Measurements from ENCODE around the gene TTLL11. TPM values are rescaled to one million over a fixed set of nuclear protein-coding genes. Genes with fewer than 3 reads are reported as not detected.

Gene TTLL11
- polyA plus RNA-seq, 1 donor (not counting 4 experiments of a cell fraction or from before 2014, with no cell fraction given): 8.0 TPM

GRCh38 chr9:122008559-122008958 is 84.5 kb downstream of the TTLL11 start:
- no peak overlapping the region for H3K27ac ChIP-seq (ENCODE audit: control insufficient read depth, insufficient read depth, low read length)
- no peak for TF ChIP-seq CTCF (optimal IDR thresholded peaks at IDR 0.05 in 1 of 3, IDR thresholded peaks at IDR 0.05 in 1 of 3, conservative IDR thresholded peaks at IDR 0.05 in 1 of 3; ENCODE audit: extremely low read depth in 1 of 3, insufficient read depth in 2 of 3, low read length in 3 of 3)
- H3K4me3 ChIP-seq (ENCODE audit: control insufficient read depth in 2 of 3, extremely low read depth in 1 of 3, insufficient read depth in 2 of 3, low read depth in 1 of 3, low read length in 3 of 3): no peak overlapping the region
- no peaks in the 10 kb centered on the region for H3K9me3 ChIP-seq (ENCODE audit: control insufficient read depth, low read depth, low read length)
- no peak for DNase-seq (ENCODE audit: low read depth, low spot score)
- no peaks in the 10 kb centered on the region for H3K9me1 ChIP-seq (ENCODE audit: control insufficient read depth, extremely low read depth, insufficient read depth, low read length)
- H3K36me3 ChIP-seq (ENCODE audit: control insufficient read depth in 2 of 2, extremely low read depth in 1 of 2, insufficient read depth in 2 of 2, low read length in 2 of 2): no peaks in the 10 kb centered on the region
- no peaks in the 10 kb centered on the region for H3K27me3 ChIP-seq (ENCODE audit: control insufficient read depth, extremely low read depth, insufficient read depth, low read length)
- no peak for FAIRE-seq
- no peaks in the 10 kb centered on the region for H3K79me2 ChIP-seq (ENCODE audit: control insufficient read depth, insufficient read depth, low read length)
- dilution Hi-C loops (cut with MboI; ENCODE audit: extremely low pct_ligation_motif_present, low sequenced_read_pairs): no loop called here
- H3K9ac ChIP-seq (ENCODE audit: control insufficient read depth, extremely low read depth, insufficient read depth, low read length): no peak overlapping the region
- H4K20me1 ChIP-seq (ENCODE audit: control insufficient read depth, extremely low read depth, insufficient read depth, low read length): no peaks in the 10 kb centered on the region
- no peaks in the 10 kb centered on the region for H3K4me1 ChIP-seq (ENCODE audit: control insufficient read depth, extremely low read depth, insufficient read depth, low read length)
- no peak overlapping the region for H3K4me2 ChIP-seq (ENCODE audit: control insufficient read depth, extremely low read depth, insufficient read depth, low read depth, low read length)
- H2AFZ ChIP-seq (ENCODE audit: control insufficient read depth, low read length): no peak overlapping the region

GRCh38 chr9:122007837-122008236 is 85.3 kb downstream of the TTLL11 start:
- Histone ChIP-seq H2AFZ (ENCODE audit: control insufficient read depth, low read length) (no peak overlapping the region), H4K20me1 (ENCODE audit: control insufficient read depth, extremely low read depth, insufficient read depth, low read length) (no peaks in the 10 kb centered on the region), H3K4me2 (ENCODE audit: control insufficient read depth, extremely low read depth, insufficient read depth, low read depth, low read length) (no peak overlapping the region), H3K4me3 (ENCODE audit: control insufficient read depth in 2 of 3, extremely low read depth in 1 of 3, insufficient read depth in 2 of 3, low read depth in 1 of 3, low read length in 3 of 3) (no peak overlapping the region), H3K79me2 (ENCODE audit: control insufficient read depth, insufficient read depth, low read length) (no peaks in the 10 kb centered on the region), H3K27ac (ENCODE audit: control insufficient read depth, insufficient read depth, low read length) (no peak overlapping the region), H3K4me1 (ENCODE audit: control insufficient read depth, extremely low read depth, insufficient read depth, low read length) (no peaks in the 10 kb centered on the region), H3K9me1 (ENCODE audit: control insufficient read depth, extremely low read depth, insufficient read depth, low read length) (no peaks in the 10 kb centered on the region), H3K36me3 (ENCODE audit: control insufficient read depth in 2 of 2, extremely low read depth in 1 of 2, insufficient read depth in 2 of 2, low read length in 2 of 2) (no peaks in the 10 kb centered on the region), H3K27me3 (ENCODE audit: control insufficient read depth, extremely low read depth, insufficient read depth, low read length) (no peaks in the 10 kb centered on the region), H3K9ac (ENCODE audit: control insufficient read depth, extremely low read depth, insufficient read depth, low read length) (no peak overlapping the region), H3K9me3 (ENCODE audit: control insufficient read depth, low read depth, low read length) (no peaks in the 10 kb centered on the region)
- DNase-seq (ENCODE audit: low read depth, low spot score) (no peak), FAIRE-seq (no peak)
- dilution Hi-C loops (cut with MboI; ENCODE audit: extremely low pct_ligation_motif_present, low sequenced_read_pairs): no loop called here
- no peak for TF ChIP-seq CTCF (optimal IDR thresholded peaks at IDR 0.05 in 1 of 3, IDR thresholded peaks at IDR 0.05 in 1 of 3, conservative IDR thresholded peaks at IDR 0.05 in 1 of 3; ENCODE audit: extremely low read depth in 1 of 3, insufficient read depth in 2 of 3, low read length in 3 of 3)
- TF ChIP-seq EZH2 (IDR thresholded peaks at IDR 0.05; ENCODE audit: low read length): no peak

Data from keratinocyte (primary cell).